NCI-H1436 (cell line): Measurements from ENCODE around the gene PTPN18.
"Not testable (repeated sequence)": the region's sequence is repeated elsewhere in the genome, so short reads cannot be mapped to it uniquely, and the experiment has no call there.

Experiments used
- DNase-seq: peaks from one replicate; lab custom pipeline; 2025; lab: John Stamatoyannopoulos, UW

Gene PTPN18

GRCh38 chr2:130381145-130381544 lies 25.3 kb downstream of the PTPN18 start:
- DNase-seq: no peak

- no peak for DNase-seq
Measured at GRCh38 chr2:130381619-130382018, 25.8 kb downstream of the PTPN18 start.

GRCh38 chr2:130382313-130382917 lies 26.6 kb downstream of the PTPN18 start:
- no peak for DNase-seq

- DNase-seq: no peak
Measured at GRCh38 chr2:130385709-130386108, 29.9 kb downstream of the PTPN18 start.

- no peak for DNase-seq
Measured at GRCh38 chr2:130387071-130387400, 31.2 kb downstream of the PTPN18 start.

- DNase-seq: no peak
Measured at GRCh38 chr2:130387804-130388203, 31.9 kb downstream of the PTPN18 start.

GRCh38 chr2:130388221-130388907 lies 32.5 kb downstream of the PTPN18 start:
- no peak for DNase-seq

GRCh38 chr2:130389358-130389757 lies 33.5 kb downstream of the PTPN18 start:
- no peak for DNase-seq

GRCh38 chr2:130389783-130390182 lies 33.9 kb downstream of the PTPN18 start:
- no peak for DNase-seq

- DNase-seq: no peak
Measured at GRCh38 chr2:130390460-130391057, 34.7 kb downstream of the PTPN18 start.

- DNase-seq: peak; percentile 65
Measured at GRCh38 chr2:130391058-130391871, 35.4 kb downstream of the PTPN18 start.

GRCh38 chr2:130391872-130392670 lies 36.2 kb downstream of the PTPN18 start:
- DNase-seq: no peak

GRCh38 chr2:130393318-130393910 lies 37.6 kb downstream of the PTPN18 start:
- DNase-seq: no peak

GRCh38 chr2:130406280-130406679 lies 50.4 kb downstream of the PTPN18 start:
- DNase-seq: not testable (repeated sequence)

- not testable (repeated sequence) for DNase-seq
Measured at GRCh38 chr2:130416693-130417092, 60.8 kb downstream of the PTPN18 start.

- DNase-seq: not testable (repeated sequence)
Measured at GRCh38 chr2:130418845-130419244, 63.0 kb downstream of the PTPN18 start.
